ENCODE data around the gene DLG2. TPM values are rescaled to one million over a fixed set of nuclear protein-coding genes. Genes with fewer than 3 reads are reported as not detected.
"Not testable (repeated sequence)": the region's sequence is repeated elsewhere in the genome, so short reads cannot be mapped to it uniquely, and the experiment has no call there.

The DLG2 gene
- total RNA-seq, 1 donor from 2014 or later = 6.3 TPM

DNA sequence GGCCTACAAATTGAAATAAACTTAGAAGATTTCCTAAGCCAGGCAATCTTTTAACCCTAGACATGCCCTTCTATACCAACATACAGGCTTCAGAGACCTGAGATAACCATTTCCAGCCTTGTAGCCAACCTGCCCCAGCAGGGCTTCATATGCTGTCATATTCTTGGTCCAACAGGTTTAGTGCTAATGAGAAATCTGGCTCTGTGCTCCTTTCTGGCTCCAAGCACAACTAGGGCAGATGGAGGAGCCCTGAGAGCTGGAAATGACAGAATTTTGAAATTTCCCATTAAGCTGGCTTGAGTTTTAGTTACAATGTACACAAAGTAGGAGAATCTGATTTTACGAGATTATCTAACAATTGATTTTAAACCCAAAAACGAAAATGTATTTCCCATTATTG lies 2018.0 kb downstream of the DLG2 start:
- no peak for ATAC-seq

DNA sequence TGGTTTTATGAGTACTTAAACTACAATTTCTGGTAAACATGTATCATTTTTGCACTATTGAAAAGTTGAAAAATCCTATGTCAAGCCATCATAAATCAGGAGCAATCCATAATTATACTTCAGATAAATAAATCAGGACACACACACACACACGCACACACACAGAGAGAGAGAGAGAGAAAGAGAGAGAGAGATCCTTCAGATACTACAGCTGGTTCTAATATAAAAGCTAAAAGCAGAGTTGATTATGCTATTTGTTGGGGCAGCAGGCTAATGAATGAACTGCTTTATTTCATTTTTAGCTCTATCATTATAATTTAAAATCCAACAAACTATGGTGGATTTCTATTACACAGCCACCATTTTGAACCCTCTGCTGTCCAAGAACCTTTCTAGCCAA lies 2018.6 kb downstream of the DLG2 start:
- ATAC-seq = no peak

DNA sequence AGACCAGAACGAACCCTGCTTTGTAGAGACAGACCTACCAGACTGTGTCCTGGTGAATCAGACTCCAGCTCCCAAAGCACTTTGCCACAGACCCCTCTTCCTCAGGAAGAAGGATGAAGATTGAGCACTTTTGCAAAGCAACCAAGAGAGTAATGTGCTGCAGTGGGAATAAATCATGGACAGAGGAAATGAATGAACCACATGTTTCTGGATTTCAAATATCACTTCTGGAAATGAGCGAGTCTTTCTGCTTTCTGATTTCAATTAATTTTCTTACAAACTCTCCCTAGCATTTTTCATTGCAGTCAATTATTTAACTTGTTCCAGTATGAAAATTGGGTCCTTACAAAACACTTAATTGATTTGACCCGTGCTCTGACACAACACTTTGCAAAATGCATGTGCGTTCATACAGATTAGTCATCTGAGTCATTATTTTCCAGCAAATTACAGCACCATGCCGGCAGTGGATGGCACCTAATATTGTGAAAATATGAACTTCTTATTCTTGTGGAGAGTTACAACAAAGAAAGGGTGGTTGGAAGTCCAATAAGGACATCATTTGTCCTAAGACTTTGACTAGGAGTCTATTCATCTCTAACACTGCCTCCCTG lies 2025.1 kb downstream of the DLG2 start:
- no peak for ATAC-seq

DNA sequence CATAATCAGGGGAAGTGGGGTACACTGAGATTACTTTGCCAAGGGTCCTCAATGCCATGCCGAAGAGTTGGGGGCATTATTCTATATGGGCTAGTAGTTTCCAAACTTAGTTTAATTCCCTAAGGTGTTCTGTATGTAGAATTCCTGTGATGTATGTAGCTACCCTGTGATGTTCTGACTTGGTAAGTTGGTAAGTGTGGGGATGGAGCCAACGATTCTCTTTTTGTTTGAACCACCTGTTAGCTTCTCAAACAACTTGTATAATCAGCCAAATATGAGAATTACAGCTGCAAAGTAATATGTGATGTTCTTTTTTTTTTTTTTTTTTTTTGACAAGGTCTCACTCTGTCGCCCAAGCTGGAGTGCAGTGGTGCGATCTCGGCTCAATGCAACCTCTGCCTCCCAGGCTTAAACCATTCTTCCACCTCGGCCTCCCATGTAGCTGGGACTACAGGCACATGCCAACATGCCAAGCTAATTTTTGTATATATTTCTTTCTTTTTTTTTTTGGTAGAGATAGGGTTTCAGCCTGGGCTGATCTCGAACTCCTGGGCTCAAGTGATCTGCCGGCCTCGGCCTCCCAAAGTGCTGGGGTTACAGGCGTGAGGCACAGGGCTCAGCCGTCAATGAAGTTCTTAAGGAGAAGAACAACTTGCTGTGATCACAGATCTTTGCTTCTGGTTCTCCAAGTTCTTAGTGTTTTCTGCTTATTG lies 2025.8 kb downstream of the DLG2 start:
- no peak for ATAC-seq

DNA sequence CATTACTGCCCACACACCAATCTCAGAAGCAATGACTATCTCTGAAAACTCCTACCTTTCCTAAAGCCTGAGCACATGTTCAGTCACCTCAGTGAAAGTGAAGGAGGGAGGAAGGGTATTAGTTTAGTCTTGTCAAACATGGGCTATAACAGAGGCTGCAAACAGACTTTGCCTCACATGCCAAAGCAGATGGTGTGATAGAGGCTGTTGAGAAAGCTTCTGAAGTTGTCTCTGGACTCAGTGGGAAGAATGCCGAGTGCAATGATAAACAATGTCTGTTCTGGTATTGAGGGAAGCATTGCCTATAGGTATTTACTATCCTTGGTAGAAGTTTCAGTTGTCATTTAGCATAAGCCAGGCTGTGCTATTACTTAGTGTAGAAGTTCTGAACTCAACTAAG lies 2026.5 kb downstream of the DLG2 start:
- ATAC-seq = no peak

DNA sequence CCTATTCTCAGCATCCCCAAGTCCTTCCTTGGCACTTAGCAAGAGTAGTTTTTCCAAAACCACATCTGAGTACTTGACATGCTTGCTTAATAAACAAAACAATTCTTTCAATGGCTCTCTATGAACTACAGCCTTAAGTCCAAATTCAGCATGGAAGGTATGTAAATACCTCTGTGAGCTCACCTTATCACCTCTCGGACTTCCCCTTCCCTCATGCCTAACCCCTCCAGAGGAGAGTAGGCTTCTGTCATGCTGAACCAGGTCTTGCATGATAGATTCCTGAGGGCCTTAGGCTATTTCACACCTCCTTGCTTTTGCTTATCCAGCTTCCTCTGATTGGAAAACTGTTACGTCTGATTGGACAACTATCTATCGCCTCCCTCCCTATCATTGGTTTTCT lies 2028.1 kb downstream of the DLG2 start:
- ATAC-seq = no peak

DNA sequence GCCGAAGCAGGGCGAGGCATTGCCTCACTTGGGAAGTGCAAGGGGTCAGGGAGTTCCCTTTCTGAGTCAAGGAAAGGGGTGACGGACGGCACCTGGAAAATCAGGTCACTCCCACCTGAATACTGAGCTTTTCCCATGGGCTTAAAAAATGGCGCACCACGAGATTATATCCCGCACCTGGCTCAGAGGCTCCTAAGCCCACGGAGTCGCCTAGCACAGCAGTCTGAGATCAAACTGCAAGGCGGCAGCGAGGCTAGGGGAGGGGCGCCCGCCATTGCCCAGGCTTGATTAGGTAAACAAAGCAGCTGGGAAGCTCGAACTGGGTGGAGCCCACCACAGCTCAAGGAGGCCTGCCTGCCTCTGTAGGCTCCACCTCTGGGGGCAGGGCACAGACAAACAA lies 2039.3 kb downstream of the DLG2 start:
- ATAC-seq = not testable (repeated sequence)

DNA sequence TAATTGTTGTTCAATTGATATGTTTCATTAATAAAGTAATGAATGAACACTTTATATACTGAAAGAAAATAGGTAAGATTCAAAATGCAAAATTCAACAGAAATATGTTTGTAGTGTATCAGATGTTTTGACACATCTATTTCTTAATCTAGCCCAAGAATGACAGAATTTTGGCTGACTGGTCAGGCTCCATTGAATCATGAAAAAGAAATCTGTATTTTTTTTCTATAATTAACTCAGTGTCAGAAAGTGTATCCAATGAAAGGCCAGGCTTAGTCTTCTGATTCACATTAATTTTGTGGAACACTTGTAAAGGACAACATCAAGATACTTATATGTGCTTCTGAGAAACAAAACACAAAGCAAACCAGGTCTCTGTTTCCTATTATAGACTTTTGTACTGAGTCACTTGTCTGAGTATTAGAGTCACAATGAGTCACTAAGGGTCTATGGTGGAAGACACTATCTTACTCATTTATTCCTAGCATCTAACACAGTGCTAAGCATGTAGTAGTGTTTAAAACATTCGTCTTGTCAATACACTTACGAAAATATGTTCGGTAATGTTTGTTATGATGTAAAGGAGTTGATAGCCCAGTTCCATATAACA lies 2043.3 kb downstream of the DLG2 start:
- ATAC-seq = peak; percentile 86

DNA sequence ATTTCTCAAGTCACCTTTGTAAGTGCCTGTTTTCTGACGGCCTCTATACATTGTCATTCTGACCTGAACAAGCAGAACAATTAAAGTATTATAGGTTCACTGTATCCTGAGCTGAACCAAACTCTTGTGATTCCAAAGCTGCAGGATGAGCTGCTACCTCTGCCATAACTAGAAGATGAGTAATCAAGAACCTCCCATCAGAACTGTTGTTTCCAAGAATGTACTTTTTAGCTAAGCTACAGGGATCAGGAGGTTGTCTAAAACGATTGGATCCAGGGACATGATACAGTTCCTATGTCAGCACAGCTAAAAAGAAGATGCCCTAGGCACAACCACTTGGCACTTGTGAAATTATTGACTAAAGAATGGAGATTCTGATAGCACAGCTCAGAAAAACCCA lies 2052.6 kb downstream of the DLG2 start:
- peak; percentile 48 for ATAC-seq

DNA sequence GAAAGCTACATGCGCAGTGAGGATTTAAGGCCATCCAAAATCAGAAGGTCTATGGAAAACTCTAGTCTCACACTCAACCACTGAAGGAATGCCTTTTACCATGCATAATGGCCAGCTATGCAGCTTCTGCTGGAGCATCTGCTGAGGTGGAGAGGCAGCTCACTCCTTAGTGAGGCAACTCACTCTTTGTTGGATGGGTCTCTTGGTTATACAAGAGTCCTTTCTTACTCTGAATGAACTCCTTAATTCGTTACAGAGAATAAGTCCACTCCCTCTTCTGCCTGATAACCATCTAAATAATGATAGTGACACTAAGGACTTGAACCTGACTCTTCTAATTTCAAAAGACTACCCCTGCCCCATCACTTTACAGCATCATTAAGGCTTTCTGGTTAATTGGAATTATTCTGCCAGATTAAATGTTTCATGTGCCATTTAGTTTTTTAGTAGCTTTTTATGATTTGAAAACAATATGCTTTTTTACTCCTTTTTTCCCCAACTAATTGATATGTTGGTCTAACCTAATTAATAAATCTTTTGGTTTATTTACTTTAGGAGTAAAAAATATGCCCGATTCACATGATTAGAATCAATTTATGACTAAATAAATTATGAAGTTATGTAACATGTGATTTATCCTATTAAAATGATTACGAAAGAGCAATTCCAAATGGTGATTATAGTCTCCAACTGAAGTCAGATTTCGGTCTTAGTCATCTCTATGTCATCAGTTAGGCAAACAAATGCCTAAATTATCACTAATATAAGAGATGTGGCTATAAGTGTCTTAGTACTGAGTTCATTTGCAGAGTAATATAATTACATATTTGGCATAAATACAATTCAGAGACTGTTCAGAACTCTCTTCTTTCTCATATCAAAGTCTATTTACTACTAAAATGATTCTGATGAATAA lies 2054.3 kb downstream of the DLG2 start:
- peak; percentile 58 for ATAC-seq

DNA sequence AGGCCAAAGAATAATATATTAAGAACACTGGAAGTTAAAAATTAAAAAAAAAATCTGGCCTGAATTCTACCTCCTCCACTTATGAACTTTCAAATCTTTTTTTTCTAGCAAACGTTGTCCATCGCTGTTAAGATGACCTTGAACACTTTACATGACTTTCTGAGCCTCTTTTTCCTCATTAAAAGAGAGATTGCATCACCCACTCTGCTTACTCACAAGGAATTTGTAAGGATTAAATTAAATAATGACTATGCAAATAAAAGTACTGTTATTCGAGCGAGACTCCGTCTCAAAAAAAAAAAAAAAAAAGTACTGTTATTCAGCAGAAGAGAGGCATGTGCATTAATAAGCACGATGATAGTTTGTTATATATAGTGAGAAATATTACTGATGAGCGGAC lies 2055.8 kb downstream of the DLG2 start:
- ATAC-seq = peak; percentile 32

DNA sequence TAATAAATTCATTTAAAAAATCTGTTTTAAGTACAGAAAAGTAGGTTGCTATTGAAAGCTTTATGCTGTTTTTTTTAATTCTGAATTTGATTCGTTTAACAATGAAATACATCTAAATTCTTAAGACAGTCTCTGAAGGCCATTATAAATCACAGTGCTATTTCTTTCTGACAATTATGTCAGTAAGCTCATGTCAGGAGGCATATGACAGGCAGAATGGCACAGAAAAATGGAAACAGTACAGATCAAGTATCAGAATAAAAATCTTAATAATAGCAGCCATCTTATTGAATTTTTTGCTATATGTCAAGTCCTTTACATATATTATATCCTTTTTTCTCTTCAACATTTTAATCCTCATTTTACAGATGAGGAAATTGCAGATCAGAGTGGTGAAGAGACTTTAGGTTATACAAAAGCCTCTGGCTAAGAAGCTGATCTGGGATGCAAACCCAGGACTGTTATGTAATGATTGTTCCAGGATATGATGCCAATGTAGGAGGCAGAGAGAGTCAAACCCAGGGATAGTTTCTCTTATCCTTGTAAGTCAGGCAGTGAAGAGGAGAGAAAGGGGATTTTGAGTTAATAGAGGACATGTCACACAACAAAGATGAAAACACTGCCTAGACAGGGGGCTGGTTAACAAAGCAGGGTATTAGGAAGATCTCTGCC lies 2057.9 kb downstream of the DLG2 start:
- no peak for ATAC-seq

DNA sequence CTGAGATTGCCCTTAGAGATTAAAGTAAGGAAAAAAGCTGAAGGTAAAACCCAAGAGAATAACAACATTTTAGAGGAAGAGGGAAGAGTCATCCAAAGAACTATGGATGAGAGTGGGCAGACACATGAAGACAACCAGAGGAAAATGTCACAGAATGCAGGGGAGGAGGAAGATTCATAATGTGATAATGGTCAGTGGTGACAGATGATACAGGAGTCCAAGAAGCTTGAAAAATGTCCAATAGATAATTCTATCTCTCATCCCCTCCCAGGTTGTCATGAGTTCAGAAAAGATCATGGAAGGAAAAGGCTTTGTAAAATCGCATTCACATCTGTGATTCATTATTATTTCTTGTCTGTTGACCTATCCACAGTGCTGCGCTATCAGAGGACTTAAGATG lies 2058.6 kb downstream of the DLG2 start:
- no peak for ATAC-seq

DNA sequence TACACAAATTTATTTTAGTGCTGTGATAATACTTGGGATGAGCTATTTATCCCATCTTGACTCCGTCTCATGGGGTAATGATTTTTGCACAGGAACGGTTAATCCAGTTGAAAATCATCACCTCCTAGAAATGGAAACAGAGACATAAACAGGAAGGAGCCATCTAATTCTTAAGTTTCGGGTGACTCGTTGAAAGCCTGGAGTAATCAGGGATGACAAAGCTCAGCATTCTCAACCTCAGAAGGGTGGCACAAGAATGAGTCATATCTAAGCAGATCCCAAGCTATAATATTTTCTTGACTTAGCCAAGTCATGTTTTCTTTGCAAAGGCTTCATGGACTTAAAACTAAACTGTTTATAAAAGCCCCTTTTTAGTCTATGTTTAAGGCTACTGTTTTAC lies 2060.2 kb downstream of the DLG2 start:
- peak; percentile 93 for ATAC-seq

DNA sequence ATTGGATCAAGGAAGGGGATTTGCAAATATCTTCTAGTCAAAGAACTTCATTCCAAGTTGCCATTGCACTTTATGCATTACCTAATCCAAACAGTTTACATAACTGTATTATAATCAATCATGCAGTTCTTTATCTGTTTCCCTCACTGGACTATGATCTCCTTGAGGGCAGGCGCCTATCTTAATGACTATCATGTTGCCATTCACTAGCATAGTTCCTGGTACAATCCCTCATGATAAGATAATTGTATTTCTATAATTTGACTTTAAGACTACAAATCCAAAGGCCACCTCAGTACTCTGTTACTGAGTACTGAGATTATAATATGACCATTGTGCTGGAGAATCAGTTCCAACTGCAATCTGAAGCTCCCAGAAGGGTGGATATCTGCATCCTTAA lies 2062.3 kb downstream of the DLG2 start:
- no peak for ATAC-seq

DNA sequence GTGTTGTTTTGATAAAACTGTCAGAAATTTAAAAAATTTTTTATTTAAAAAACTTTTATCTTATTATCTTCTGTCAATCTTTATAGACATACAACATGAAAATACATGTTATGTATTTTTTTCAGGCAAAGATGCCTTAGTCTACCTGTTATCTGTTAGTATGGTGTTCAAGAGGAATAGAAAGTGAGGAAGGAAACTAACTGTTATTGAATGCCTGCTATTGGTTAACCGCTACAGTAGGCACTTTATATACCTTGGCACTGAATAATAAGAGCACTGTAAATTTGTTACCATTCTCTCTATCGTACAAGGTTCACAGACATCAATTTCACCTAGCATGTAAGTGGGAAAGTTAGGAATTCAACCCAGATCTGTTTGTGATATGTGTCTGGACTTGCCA lies 2068.9 kb downstream of the DLG2 start:
- ATAC-seq = no peak

DNA sequence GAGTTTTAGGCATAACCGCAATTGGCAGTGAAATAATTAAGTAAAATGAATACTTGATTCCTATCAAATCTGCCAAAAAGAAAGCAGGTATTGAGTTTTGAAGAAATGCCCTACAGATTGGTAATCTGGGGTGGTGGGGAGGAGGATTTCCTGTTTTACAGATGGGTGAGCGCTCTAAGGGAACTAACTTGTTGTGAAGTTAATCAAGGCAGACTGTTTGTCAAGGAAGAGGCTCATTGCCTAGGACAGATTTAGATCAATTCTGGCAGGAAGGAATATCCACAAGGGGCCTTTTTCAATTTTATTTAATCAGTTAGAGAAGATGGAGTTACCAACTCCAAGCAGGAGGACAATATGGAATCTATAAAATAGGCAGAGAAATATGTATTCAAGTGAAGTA lies 2069.5 kb downstream of the DLG2 start:
- ATAC-seq = no peak

DNA sequence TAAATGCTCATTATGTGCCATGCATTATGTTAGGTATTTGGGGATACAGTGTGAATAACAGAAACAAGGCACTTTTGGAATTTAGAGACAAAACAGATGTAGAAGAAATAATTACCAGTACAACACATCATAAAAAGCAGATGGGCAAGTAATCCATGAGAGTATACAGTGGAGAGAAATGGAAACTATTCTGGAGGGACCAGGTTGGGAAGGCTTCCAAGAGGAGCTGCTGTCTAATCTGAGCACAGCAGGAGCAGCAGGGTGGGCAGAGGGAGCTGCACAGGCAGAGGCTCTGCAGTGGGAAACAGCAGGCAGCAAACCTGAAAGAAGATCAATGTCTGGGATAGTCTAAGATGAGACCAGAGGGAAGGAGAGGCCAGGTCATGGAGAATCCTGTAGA lies 2072.3 kb downstream of the DLG2 start:
- ATAC-seq = no peak

DNA sequence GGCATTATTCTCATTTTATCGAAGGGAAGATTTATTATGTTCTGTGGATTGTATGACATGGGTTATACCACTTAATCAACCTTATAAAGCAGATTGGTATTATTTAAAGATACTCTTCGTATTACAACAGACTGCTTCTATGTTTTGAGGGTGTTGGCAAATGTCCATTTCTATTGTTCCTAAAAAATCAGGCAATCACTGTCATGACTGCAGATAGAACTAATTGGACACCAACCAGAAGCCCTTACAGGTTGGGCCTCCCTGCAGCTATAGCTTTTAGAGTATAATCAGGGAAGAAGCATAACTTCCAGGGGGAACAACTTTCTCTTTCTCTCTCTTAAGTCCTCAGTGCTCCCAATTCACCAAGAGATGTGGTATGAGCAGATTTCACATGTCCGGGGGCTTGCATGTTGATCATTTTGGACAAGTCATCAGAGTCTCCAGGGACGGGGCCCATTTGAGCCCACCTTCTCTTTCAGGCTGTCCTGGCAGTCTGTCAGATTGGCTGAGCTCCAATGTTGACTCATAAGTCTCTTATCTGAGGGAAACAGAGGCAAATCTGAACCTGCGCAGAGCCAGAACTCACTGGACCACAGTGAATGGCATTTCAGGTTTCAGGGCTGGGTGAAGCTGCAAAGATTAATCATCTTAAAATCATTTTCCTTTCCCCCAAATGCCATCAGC lies 2077.0 kb downstream of the DLG2 start:
- ATAC-seq = no peak

DNA sequence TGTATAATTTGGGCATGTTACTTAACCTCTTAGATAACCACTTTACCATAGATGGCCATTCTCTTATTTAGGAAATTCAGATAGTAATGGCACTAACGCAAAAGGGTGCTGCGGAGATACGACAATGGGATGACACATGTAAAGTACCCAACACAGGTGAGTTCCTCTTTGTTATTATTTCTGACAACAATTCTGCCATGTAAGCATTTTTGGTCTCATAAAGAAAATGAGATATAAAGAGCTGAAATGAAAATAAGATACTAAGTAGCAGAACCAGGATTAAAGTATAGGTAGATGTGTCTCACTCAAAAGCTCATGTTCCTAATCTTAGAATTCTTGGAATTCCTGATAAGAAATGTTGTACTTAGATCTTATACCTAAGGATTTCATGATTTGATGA lies 2080.8 kb downstream of the DLG2 start:
- no peak for ATAC-seq

DNA sequence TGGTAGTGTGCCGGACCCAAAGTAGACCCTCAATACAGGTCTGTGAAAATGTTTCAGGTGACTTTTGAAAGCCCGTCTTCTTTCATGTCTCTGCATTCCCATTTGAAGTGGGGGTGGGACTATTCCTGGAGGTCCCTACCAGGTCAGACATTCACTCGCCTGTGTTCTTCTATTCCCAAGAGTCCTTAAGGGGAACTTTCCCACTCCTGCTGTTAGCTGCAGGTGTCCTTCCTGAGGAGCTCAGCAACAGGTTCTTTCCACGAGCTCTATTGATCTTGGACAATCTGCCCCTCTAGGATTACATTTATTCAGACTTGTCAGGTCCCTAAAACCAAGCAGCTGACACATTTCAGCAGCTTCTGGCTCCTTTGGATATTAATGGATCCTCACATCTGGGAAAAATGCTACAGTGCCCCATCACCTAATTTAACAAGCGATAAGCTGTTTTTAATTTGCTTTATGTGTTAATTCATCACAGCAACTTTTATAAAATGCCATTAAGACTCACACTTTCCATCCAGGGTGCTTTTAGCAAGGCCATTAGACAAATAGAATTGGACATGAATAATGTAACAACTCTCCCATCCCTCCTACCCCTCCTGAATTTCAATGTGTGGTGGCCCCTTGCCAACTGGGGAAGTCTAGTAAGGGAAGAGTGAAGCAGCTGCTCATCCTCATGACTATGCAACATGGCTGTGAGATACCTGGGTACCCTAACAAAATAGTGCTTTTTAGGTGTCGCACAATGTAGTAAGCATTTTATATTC lies 2081.5 kb downstream of the DLG2 start:
- ATAC-seq = no peak

Measured in esophagus mucosa (tissue), 1 donor.